AML-193 (cell line): ENCODE measurements around the gene SAV1.

Experiments
- DNase-seq, 2 experiments: peaks; one replicate each; lab custom pipeline; 2025; lab: John Stamatoyannopoulos, UW

The SAV1 gene

GRCh38 chr14:50607181-50607580 is 60.9 kb downstream of the SAV1 start:
- DNase-seq, result no peak

GRCh38 chr14:50606468-50606867 is 61.6 kb downstream of the SAV1 start:
- DNase-seq, result no peak

- DNase-seq, result no peak
Observed at GRCh38 chr14:50605766-50606165, 62.3 kb downstream of the SAV1 start.

- no peak for DNase-seq
Observed at GRCh38 chr14:50603565-50603964, 64.5 kb downstream of the SAV1 start.

- no peak for DNase-seq
Observed at GRCh38 chr14:50602035-50602434, 66.1 kb downstream of the SAV1 start.

- no peak for DNase-seq
Observed at GRCh38 chr14:50601394-50601793, 66.7 kb downstream of the SAV1 start.

GRCh38 chr14:50600849-50601248 is 67.3 kb downstream of the SAV1 start:
- DNase-seq, result no peak

GRCh38 chr14:50599700-50600444 is 68.2 kb downstream of the SAV1 start:
- peak in 1 of 2 experiments; percentile 6 for DNase-seq

GRCh38 chr14:50598765-50599164 is 69.3 kb downstream of the SAV1 start:
- no peak for DNase-seq

GRCh38 chr14:50594577-50595316 is 73.4 kb downstream of the SAV1 start:
- DNase-seq, result no peak

- no peak for DNase-seq
Observed at GRCh38 chr14:50590464-50590863, 77.6 kb downstream of the SAV1 start.
